HepG2 (cell line): ENCODE measurements around the gene ADGRG6. TPM values are rescaled to one million over a fixed set of nuclear protein-coding genes. Genes with fewer than 3 reads are reported as not detected.

Experiments used
- ARNT2 ChIP-seq: sonication (generic); formaldehyde crosslinking; IDR thresholded peaks from 2 replicates; pipeline ENCODE4 v1.8.0; 2022; ENCODE audit warnings: mild to moderate bottlenecking, low read depth, missing genetic modification reagents, moderate library complexity
- CEBPG ChIP-seq: IDR thresholded peaks from 2 replicates; pipeline ENCODE4 v1.6.1; 2016
- ELF3 ChIP-seq: IDR thresholded peaks from 2 replicates; pipeline ENCODE4 v1.6.1; 2016; ENCODE audit warnings: missing genetic modification reagents, missing compliant biosample characterization
- FOXA1 ChIP-seq, 2 experiments: fragments of 450-650 bp in 1 of 2; sonication (generic) in 1 of 2; formaldehyde crosslinking in 1 of 2; IDR thresholded peaks; 2 replicates each; pipeline versions ENCODE4 v1.4.0 to v1.6.1; 2016 to 2020; ENCODE audit warnings: missing genetic modification reagents in 1 of 2
- GATA4 ChIP-seq: sonication (generic); IDR thresholded peaks from 2 replicates; pipeline ENCODE4 v1.6.1; 2016; ENCODE audit warnings: antibody characterized with exemption, low read depth, borderline replicate concordance
- KDM3A ChIP-seq: IDR thresholded peaks from 2 replicates; pipeline ENCODE4 v1.6.1; 2018; ENCODE audit warnings: low read depth, missing compliant biosample characterization
- MBNL3 ChIP-seq: fragments of 250-450 bp; sonication (Bioruptor Pico); conservative IDR thresholded peaks from 2 replicates; pipeline ENCODE4 v1.8.0; 2022; ENCODE audit warnings: mild to moderate bottlenecking, inconsistent platforms
- NCOA1 ChIP-seq: sonication (generic); formaldehyde crosslinking; IDR thresholded peaks from 2 replicates; pipeline ENCODE4 v1.9.0; 2021; ENCODE audit warnings: missing genetic modification reagents
- PHF20 ChIP-seq: sonication (generic); formaldehyde crosslinking; IDR thresholded peaks from 2 replicates; pipeline ENCODE4 v1.5.0; 2020; ENCODE audit warnings: mild to moderate bottlenecking, missing genetic modification reagents
- RBFOX2 ChIP-seq: fragments of 200-400 bp; formaldehyde crosslinking; IDR thresholded peaks from 2 replicates; pipeline ENCODE4 v1.6.1; 2017; ENCODE audit warnings: low read depth, mild to moderate bottlenecking, low read length
- TAF15 ChIP-seq: fragments of 200-400 bp; formaldehyde crosslinking; IDR thresholded peaks from one replicate; pipeline ENCODE4 v1.6.1; 2018; ENCODE audit warnings: mild to moderate bottlenecking, low read depth, low read length; ENCODE audit not compliant: poor library complexity, severe bottlenecking
- XRCC5 ChIP-seq: fragments of 200-400 bp; formaldehyde crosslinking; optimal IDR thresholded peaks from 2 replicates; pipeline ENCODE3; 2017; ENCODE audit warnings: mild to moderate bottlenecking, low read length
- YY1 ChIP-seq: IDR thresholded peaks from 2 replicates; pipeline ENCODE4 v1.6.1; 2011; ENCODE audit warnings: low read length, low read depth, moderate library complexity, mild to moderate bottlenecking; ENCODE audit not compliant: insufficient read depth, insufficient replicate concordance
- ZFAT ChIP-seq: sonication (generic); formaldehyde crosslinking; conservative IDR thresholded peaks from 2 replicates; pipeline ENCODE4 v1.8.1; 2023; ENCODE audit warnings: missing genetic modification reagents, inconsistent platforms
- ZFP62 ChIP-seq: sonication (generic); formaldehyde crosslinking; IDR thresholded peaks from 2 replicates; pipeline ENCODE4 v1.4.0; 2020; ENCODE audit warnings: missing genetic modification reagents
- ZNF207 ChIP-seq: fragments of 450-650 bp; IDR thresholded peaks from 2 replicates; pipeline ENCODE4 v1.6.1; 2016; ENCODE audit warnings: antibody characterized with exemption, borderline replicate concordance
- ZNF235 ChIP-seq: sonication (generic); formaldehyde crosslinking; IDR thresholded peaks from 2 replicates; pipeline ENCODE4 v1.8.1; 2023; ENCODE audit warnings: mild to moderate bottlenecking, missing genetic modification reagents, borderline replicate concordance
- ZNF264 ChIP-seq: sonication (generic); formaldehyde crosslinking; IDR thresholded peaks from 2 replicates; pipeline ENCODE4 v1.4.0; 2020; ENCODE audit warnings: missing genetic modification reagents
- ZNF383 ChIP-seq: sonication (generic); formaldehyde crosslinking; IDR thresholded peaks from 2 replicates; pipeline ENCODE4 v1.4.0; 2020; ENCODE audit warnings: missing genetic modification reagents, mild to moderate bottlenecking, borderline replicate concordance
- ZNF501 ChIP-seq: sonication (generic); formaldehyde crosslinking; IDR thresholded peaks from 2 replicates; pipeline ENCODE4 v1.5.1; 2020; ENCODE audit warnings: mild to moderate bottlenecking, moderate library complexity, missing genetic modification reagents
- ZNF691 ChIP-seq: sonication (generic); formaldehyde crosslinking; IDR thresholded peaks from 2 replicates; pipeline ENCODE4 v1.4.0; 2020; ENCODE audit warnings: missing genetic modification reagents, low read depth, mild to moderate bottlenecking, borderline replicate concordance
- ZNF709 ChIP-seq: sonication (generic); formaldehyde crosslinking; IDR thresholded peaks from 2 replicates; pipeline ENCODE4 v1.5.0; 2020; ENCODE audit warnings: mild to moderate bottlenecking, missing genetic modification reagents
- ZNF772 ChIP-seq: sonication (generic); formaldehyde crosslinking; IDR thresholded peaks from 2 replicates; pipeline ENCODE4 v1.5.0; 2020; ENCODE audit warnings: mild to moderate bottlenecking, missing genetic modification reagents
- ZSCAN22 ChIP-seq: sonication (generic); formaldehyde crosslinking; IDR thresholded peaks from 2 replicates; pipeline ENCODE4 v1.4.0; 2020; ENCODE audit warnings: mild to moderate bottlenecking, missing genetic modification reagents
- polyA plus RNA-seq, 8 experiments: library from polyadenylated mRNA; depleted of rRNA in 3 of 8; stranded (reverse) in 7 of 8; unstranded in 1 of 8; fragments of >200 nt; fragmentation: Illumina TruSeq in 4 of 8; extraction: Trizol in 4 of 8; gene quantifications; 2 replicates each; pipeline versions ENCODE4 v1.2.1 to v1.2.3, GENCODE V29; 2011 to 2016; ENCODE audit warnings: low read depth in 4 of 8, missing spikeins in 1 of 8, mixed read lengths in 1 of 8; ENCODE audit not compliant: insufficient read depth in 1 of 8
- total RNA-seq, 5 experiments: library from RNA; depleted of rRNA; stranded (reverse); fragments of >200 nt; fragmentation: Illumina TruSeq; extraction: Trizol; gene quantifications; 2 replicates each; pipeline ENCODE4 v1.2.3, GENCODE V29; 2016; ENCODE audit warnings: low read depth in 1 of 5
- TF ChIP-seq, protein P1 (sequence below): sonication (generic); formaldehyde crosslinking; IDR thresholded peaks from 2 replicates; pipeline ENCODE4 v1.4.0; 2020; ENCODE audit warnings: low read depth, mild to moderate bottlenecking, missing genetic modification reagents
- TF ChIP-seq, protein P2 (sequence below): sonication (generic); formaldehyde crosslinking; conservative IDR thresholded peaks from 2 replicates; pipeline ENCODE4 v1.8.1; 2023; ENCODE audit warnings: missing genetic modification reagents
- TF ChIP-seq, protein P3 (sequence below): sonication (generic); formaldehyde crosslinking; IDR thresholded peaks from 2 replicates; pipeline ENCODE4 v1.8.0; 2022; ENCODE audit warnings: mild to moderate bottlenecking, missing genetic modification reagents, moderate library complexity
- TF ChIP-seq, protein P4 (sequence below): IDR thresholded peaks from 2 replicates; pipeline ENCODE4 v1.6.1; 2012; ENCODE audit warnings: inconsistent platforms

ADGRG6 gene
- total and polyA plus RNA-seq, 2 of the 13 experiments (the other 11 are each of a cell fraction or from before 2014, with no cell fraction given), result 129 to 249 TPM

GRCh38 chr6:142378138-142378875 is 76.5 kb downstream of the ADGRG6 start (continued):
- TF ChIP-seq ZNF207 (no peak), ZNF772 (CRISPR knock-in tag) (no peak), KDM3A (CRISPR knock-in tag) (no peak), PHF20 (CRISPR knock-in tag) (no peak), FOXA1 (IDR thresholded peaks at IDR 0.05) (no peak), FOXA1 (CRISPR knock-in tag; IDR thresholded peaks at IDR 0.05) (0 out of 2 replicates have a peak, but pooled peaks have one; percentile 27), GATA4 (no peak), ZNF235 (CRISPR knock-in tag) (no peak), NCOA1 (no peak), ZNF264 (CRISPR knock-in tag) (no peak), RBFOX2 (no peak), MBNL3 (CRISPR knock-in tag) (no peak), ELF3 (CRISPR knock-in tag) (peak; percentile 69), ZNF501 (no peak), ZFP62 (CRISPR knock-in tag) (no peak), YY1 (no peak), ZSCAN22 (no peak), ZNF691 (CRISPR knock-in tag) (no peak), XRCC5 (no peak), CEBPG (CRISPR knock-in tag) (peak; percentile 49; the same call in 1 of the 2 replicates), ZNF383 (no peak), ZNF709 (no peak), TAF15 (no peak), ARNT2 (CRISPR knock-in tag) (no peak), ZFAT (CRISPR knock-in tag) (no peak)
- TF ChIP-seq, protein P1, sequence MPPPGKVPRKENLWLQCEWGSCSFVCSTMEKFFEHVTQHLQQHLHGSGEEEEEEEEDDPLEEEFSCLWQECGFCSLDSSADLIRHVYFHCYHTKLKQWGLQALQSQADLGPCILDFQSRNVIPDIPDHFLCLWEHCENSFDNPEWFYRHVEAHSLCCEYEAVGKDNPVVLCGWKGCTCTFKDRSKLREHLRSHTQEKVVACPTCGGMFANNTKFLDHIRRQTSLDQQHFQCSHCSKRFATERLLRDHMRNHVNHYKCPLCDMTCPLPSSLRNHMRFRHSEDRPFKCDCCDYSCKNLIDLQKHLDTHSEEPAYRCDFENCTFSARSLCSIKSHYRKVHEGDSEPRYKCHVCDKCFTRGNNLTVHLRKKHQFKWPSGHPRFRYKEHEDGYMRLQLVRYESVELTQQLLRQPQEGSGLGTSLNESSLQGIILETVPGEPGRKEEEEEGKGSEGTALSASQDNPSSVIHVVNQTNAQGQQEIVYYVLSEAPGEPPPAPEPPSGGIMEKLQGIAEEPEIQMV (CRISPR knock-in tag), result no peak
- TF ChIP-seq, protein P2, sequence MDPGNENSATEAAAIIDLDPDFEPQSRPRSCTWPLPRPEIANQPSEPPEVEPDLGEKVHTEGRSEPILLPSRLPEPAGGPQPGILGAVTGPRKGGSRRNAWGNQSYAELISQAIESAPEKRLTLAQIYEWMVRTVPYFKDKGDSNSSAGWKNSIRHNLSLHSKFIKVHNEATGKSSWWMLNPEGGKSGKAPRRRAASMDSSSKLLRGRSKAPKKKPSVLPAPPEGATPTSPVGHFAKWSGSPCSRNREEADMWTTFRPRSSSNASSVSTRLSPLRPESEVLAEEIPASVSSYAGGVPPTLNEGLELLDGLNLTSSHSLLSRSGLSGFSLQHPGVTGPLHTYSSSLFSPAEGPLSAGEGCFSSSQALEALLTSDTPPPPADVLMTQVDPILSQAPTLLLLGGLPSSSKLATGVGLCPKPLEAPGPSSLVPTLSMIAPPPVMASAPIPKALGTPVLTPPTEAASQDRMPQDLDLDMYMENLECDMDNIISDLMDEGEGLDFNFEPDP (CRISPR knock-in tag), result no peak
- TF ChIP-seq, protein P3, sequence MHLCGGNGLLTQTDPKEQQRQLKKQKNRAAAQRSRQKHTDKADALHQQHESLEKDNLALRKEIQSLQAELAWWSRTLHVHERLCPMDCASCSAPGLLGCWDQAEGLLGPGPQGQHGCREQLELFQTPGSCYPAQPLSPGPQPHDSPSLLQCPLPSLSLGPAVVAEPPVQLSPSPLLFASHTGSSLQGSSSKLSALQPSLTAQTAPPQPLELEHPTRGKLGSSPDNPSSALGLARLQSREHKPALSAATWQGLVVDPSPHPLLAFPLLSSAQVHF, result no peak
- TF ChIP-seq, protein P4, sequence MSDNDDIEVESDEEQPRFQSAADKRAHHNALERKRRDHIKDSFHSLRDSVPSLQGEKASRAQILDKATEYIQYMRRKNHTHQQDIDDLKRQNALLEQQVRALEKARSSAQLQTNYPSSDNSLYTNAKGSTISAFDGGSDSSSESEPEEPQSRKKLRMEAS, result no peak
